Cardiac fibroblast (primary cell): ENCODE measurements around the gene NAMPT.
"Not testable (repeated sequence)": the region's sequence is repeated elsewhere in the genome, so short reads cannot be mapped to it uniquely, and the experiment has no call there.

Experiments
- DNase-seq, 2 donors: peaks; one replicate each; pipeline versions ENCODE4 v3.0.0 to v3.0.0-alpha.2; 2010; ENCODE audit warnings: low read depth in 2 of 2
- H3K4me3 ChIP-seq, 2 donors: replicated peaks in 1 of 2; 1 replicate in 1 of 2; 2 replicates in 1 of 2; pipeline ENCODE4 v1.5.1; 2011; ENCODE audit warnings: low read depth in 2 of 2, low read length in 2 of 2, mild to moderate bottlenecking in 2 of 2, moderate library complexity in 1 of 2
- TF ChIP-seq, protein P1 (sequence below): IDR thresholded peaks from one replicate; pipeline ENCODE4 v1.5.1; 2011; ENCODE audit warnings: low read depth, mild to moderate bottlenecking, low read length, inconsistent platforms

The NAMPT gene

DNA sequence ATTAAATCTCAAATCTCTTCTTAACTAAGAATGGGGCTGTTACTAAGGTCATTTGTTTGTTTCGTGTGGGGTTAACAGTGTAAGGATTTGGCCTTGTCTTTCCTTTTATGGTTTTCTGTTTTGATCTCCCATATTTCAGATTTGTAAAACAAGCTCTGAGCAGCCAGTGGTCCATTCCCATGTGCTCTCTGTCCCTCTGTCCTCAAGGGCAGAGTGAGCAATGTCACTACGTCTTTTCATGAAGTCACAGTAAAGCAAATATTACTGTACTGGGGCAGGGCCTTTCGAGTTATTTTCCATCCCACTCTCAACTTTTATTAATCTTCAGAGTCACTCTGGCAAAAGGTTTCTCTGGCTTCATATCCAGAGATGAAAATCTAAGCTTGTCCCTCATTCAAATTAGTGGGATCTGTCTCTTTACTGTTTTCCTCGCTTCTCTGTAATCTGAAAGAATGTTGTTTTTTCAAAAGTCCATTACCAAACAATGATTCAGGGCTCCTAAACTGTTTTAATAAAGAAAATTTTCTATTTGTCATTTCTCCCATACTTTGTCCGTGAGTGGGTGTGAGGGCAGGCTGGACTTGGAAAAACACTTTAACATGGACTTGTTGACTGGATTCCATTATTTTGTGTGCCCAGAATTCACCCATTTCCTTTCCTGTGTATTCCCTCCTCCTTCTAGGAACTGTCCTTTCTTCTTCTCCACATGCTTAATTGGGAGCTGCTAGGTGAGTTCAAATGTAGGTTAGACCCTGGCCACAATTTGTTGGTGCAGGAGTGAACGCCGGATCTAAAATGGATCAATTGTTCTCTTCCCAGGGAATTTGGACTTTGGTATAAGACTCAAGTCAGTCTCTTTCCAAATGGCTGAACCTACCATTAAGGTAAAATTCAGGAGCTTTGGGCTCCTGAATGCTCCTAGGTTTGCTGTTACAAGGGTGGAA is 42.1 kb upstream of the NAMPT start:
- DNase-seq = peak; percentile 4 to 52
- TF ChIP-seq, protein P1, sequence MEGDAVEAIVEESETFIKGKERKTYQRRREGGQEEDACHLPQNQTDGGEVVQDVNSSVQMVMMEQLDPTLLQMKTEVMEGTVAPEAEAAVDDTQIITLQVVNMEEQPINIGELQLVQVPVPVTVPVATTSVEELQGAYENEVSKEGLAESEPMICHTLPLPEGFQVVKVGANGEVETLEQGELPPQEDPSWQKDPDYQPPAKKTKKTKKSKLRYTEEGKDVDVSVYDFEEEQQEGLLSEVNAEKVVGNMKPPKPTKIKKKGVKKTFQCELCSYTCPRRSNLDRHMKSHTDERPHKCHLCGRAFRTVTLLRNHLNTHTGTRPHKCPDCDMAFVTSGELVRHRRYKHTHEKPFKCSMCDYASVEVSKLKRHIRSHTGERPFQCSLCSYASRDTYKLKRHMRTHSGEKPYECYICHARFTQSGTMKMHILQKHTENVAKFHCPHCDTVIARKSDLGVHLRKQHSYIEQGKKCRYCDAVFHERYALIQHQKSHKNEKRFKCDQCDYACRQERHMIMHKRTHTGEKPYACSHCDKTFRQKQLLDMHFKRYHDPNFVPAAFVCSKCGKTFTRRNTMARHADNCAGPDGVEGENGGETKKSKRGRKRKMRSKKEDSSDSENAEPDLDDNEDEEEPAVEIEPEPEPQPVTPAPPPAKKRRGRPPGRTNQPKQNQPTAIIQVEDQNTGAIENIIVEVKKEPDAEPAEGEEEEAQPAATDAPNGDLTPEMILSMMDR = no peak
- no peak overlapping the region for H3K4me3 ChIP-seq

DNA sequence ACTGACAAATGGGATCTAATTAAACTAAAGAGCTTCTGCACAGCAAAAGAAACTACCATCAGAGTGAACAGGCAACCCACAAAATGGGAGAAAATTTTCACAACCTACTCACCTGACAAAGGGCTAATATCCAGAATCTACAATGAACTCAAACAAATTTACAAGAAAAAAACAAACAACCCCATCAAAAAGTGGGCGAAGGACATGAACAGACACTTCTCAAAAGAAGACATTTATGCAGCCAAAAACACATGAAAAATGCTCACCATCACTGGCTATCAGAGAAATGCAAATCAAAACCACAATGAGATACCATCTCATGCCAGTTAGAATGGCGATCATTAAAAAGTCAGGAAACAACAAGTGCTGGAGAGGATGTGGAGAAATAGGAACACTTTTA is 39.7 kb upstream of the NAMPT start:
- DNase-seq, H3K4me3 ChIP-seq: not testable (repeated sequence)

DNA sequence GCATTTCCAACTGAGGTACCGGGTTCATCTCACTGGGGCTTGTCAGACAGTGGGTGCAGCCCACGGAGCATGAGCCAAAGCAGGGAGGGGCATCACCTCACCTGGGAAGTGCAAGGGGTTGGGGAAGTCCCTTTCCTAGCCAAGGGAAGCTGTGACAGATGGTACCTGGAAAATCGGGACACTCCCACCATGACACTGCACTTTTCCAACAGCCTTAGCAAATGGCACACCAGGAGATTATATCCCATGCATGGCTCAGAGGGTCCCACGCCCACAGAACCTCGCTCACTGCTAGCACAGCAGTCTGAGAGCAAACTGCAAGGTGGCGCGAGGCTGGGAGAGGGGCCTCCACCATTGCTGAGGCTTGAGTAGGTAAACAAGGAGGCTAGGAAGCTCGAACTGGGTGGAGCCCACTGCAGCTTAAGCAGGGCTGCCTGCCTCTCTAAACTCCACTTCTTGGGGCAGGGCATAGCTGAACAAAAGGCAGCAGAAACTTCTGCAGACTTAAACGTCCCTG is 35.5 kb upstream of the NAMPT start:
- H3K4me3 ChIP-seq, DNase-seq: not testable (repeated sequence)

DNA sequence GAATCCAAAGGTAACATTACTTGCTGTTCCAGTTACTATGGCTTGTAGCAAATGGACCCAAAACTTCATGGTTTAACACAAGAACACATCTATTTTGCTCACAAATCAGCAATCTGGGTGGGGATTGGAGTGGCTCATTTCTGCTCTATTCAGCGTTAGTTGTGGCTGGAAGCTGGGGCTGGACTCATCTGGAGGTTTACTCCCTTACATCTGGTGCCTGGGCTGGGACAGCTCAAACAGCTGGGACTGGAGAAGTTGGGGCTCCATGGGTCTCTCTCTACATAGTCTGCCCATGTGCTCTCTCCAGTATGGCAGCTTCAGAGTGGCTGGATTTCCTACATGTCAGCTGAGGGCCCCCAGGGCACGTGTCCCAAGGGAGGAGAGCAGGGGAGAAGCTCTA is 33.7 kb upstream of the NAMPT start:
- H3K4me3 ChIP-seq = no peak overlapping the region
- TF ChIP-seq, protein P1 = no peak

DNA sequence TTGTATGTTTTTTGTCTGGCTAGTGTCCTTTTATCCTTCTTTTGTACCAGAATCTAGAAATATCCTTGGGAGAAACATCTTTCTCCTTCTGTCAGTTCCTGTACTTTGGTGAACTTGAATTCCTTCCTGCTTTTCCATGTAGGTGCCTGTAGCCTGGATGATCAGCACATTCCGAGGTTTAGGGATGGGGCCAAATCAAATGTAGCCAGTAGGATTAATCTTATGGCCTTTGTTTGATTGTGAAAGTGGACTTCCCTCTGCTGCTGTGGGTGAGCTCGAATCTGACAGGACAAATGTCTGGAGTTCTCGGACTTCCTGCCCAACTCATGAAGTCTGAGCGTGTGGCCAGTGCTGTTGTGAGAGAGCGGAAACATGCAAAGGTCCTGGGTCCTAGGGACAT is 33.2 kb upstream of the NAMPT start:
- H3K4me3 ChIP-seq = no peak overlapping the region
- peak; percentile 9 to 28 for DNase-seq
- TF ChIP-seq, protein P1 = no peak

More for the DNA sequence above, 33.7 kb upstream of the NAMPT start:
- no peak for DNase-seq

DNA sequence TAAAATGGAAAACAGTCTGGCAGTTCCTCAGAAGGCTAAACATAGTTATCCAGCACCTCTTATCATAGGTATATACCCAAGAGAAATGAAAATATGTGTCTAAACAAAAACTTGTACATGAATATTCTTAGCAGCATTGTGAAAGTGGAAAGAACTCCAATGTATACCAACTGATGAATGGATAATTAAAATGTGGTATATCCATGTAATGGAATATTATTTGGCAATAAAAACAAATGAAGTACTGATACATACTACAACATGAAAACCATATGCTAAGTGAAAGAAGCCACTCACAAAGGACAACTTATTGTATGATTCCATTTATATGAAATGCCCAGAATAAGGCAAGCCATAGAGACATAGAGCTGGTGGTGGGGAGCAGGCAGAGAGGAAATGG is 32.2 kb upstream of the NAMPT start:
- TF ChIP-seq, protein P1 = no peak
- no peak for DNase-seq
- H3K4me3 ChIP-seq = no peak overlapping the region

DNA sequence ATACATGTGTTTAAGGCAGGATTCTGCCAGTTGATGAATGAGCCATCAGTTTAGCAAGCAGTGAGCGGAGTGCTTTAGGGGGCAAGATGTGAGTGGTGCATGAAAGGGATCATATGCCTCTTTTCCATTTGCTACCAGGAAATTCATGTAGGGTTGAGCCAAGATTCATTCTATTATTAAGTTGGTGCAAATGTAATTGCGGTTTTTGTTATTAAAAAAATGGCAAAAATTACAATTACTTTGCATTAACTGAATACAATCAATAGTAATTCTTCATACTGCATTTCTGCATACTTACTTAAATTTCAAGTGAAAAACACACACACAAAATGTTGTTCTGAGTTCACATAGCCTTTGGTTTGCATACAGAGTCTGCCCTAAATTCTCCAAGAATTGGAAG is 30.1 kb upstream of the NAMPT start:
- no peak for DNase-seq
- TF ChIP-seq, protein P1 = no peak
- no peak overlapping the region for H3K4me3 ChIP-seq

DNA sequence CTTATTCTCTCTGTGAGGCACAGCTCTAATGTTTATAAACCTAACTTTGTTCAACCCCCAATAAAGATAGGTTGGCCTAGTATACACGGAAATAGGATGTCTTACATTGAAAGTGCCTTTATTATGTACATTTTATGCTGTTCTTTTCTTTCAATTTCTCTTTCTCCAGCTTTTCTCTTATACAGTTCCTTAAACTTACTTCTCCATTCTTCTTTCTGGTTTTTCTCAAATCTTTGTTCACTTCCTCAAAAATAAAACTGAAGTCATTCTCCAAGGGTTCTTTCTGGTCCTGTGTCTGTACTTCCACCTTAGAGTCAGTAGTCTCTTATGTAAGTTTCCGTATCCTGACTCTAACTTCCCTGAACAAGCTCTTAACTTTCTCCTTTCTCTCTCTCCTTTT is 29.2 kb upstream of the NAMPT start:
- DNase-seq = no peak
- no peak overlapping the region for H3K4me3 ChIP-seq
- TF ChIP-seq, protein P1 = no peak
